Neutrophil (primary cell): ENCODE results near the gene LIG3.

ENCODE experiments used
- H3K27ac ChIP-seq: fragments of 200-600 bp; sonication (generic); 2 replicates; pipeline ENCODE4 v1.5.1; 2016; ENCODE audit warnings: mild to moderate bottlenecking, moderate library complexity
- H3K27me3 ChIP-seq: fragments of 200-600 bp; sonication (generic); 2 replicates; pipeline ENCODE4 v1.6.0; 2016; ENCODE audit warnings: mild to moderate bottlenecking
- H3K36me3 ChIP-seq: fragments of 200-600 bp; sonication (generic); 2 replicates; pipeline ENCODE4 v1.5.1; 2017
- H3K4me1 ChIP-seq, 2 experiments: fragments of 200-600 bp in 1 of 2; sonication (generic) in 1 of 2; 1 replicate in 1 of 2; 2 replicates in 1 of 2; pipeline versions ENCODE4 v1.5.1 to v1.6.1; 2013 to 2016; ENCODE audit warnings: low read depth in 1 of 2, low read length in 1 of 2, mild to moderate bottlenecking in 1 of 2, moderate library complexity in 1 of 2; ENCODE audit not compliant: control insufficient read depth in 1 of 2, insufficient read depth in 1 of 2
- H3K4me3 ChIP-seq, 2 experiments: fragments of 200-600 bp in 1 of 2; sonication (generic) in 1 of 2; 1 replicate in 1 of 2; 2 replicates in 1 of 2; pipeline ENCODE4 v1.5.1; 2013 to 2016; ENCODE audit warnings: low read depth in 1 of 2, low read length in 1 of 2, mild to moderate bottlenecking in 1 of 2, moderate library complexity in 1 of 2
- H3K9me3 ChIP-seq: fragments of 200-600 bp; sonication (generic); 2 replicates; pipeline ENCODE4 v1.5.1; 2016
- CTCF ChIP-seq: fragments of 200-600 bp; sonication (generic); IDR thresholded peaks from 2 replicates; pipeline ENCODE4 v1.5.1; 2016; ENCODE audit warnings: antibody characterized with exemption

Gene LIG3

GRCh38 chr17:35006961-35007360 is 26.6 kb downstream of the LIG3 start:
- H3K4me3 ChIP-seq, result no peak overlapping the region
- H3K4me1 ChIP-seq, result peaks cover 15 to 22% of the 10 kb centered on the region in 2 experiments
- H3K9me3 ChIP-seq, result no peaks in the 10 kb centered on the region
- H3K27me3 ChIP-seq, result no peaks in the 10 kb centered on the region
- H3K36me3 ChIP-seq, result peaks cover 82% of the 10 kb centered on the region
- H3K27ac ChIP-seq, result no peak overlapping the region
- no peak for TF ChIP-seq CTCF

- no peaks in the 10 kb centered on the region for H3K4me1 ChIP-seq
- no peaks in the 10 kb centered on the region for H3K27me3 ChIP-seq
- H3K36me3 ChIP-seq, result peaks cover 93% of the 10 kb centered on the region
- TF ChIP-seq CTCF, result no peak
- H3K9me3 ChIP-seq, result no peaks in the 10 kb centered on the region
- H3K4me3 ChIP-seq, result no peak overlapping the region
- H3K27ac ChIP-seq, result no peak overlapping the region
Observed at GRCh38 chr17:35010093-35010492, 29.8 kb downstream of the LIG3 start.

- Histone ChIP-seq H3K4me3 (no peak overlapping the region), H3K27ac (peak overlapping the region; percentile 1), H3K36me3 (peaks cover 96% of the 10 kb centered on the region), H3K9me3 (no peaks in the 10 kb centered on the region), H3K27me3 (no peaks in the 10 kb centered on the region), H3K4me1 (no peaks in the 10 kb centered on the region)
- no peak for TF ChIP-seq CTCF
Observed at GRCh38 chr17:35011671-35012216, 31.4 kb downstream of the LIG3 start.

- H3K4me1 ChIP-seq, result peaks cover 0 to 3% of the 10 kb centered on the region in 2 experiments
- H3K27ac ChIP-seq, result no peak overlapping the region
- no peak overlapping the region for H3K4me3 ChIP-seq
- no peaks in the 10 kb centered on the region for H3K27me3 ChIP-seq
- no peak for TF ChIP-seq CTCF
- H3K36me3 ChIP-seq, result peaks cover 100% of the 10 kb centered on the region
- H3K9me3 ChIP-seq, result no peaks in the 10 kb centered on the region
Observed at GRCh38 chr17:35016369-35016768, 36.1 kb downstream of the LIG3 start.

- Histone ChIP-seq H3K4me3 (no peak overlapping the region), H3K4me1 (peaks cover 2 to 9% of the 10 kb centered on the region in 2 experiments), H3K27ac (no peak overlapping the region), H3K27me3 (no peaks in the 10 kb centered on the region), H3K9me3 (no peaks in the 10 kb centered on the region), H3K36me3 (peaks cover 96% of the 10 kb centered on the region)
- TF ChIP-seq CTCF, result no peak
Observed at GRCh38 chr17:35017021-35017420, 36.7 kb downstream of the LIG3 start.

- Histone ChIP-seq H3K27me3 (no peaks in the 10 kb centered on the region), H3K27ac (no peak overlapping the region), H3K9me3 (no peaks in the 10 kb centered on the region), H3K4me3 (no peak overlapping the region), H3K36me3 (peaks cover 81% of the 10 kb centered on the region), H3K4me1 (peaks cover 20 to 27% of the 10 kb centered on the region in 2 experiments)
- TF ChIP-seq CTCF, result no peak
Observed at GRCh38 chr17:35018814-35019213, 38.5 kb downstream of the LIG3 start.
